Measurements from ENCODE around the gene CFAP61. TPM values are rescaled to one million over a fixed set of nuclear protein-coding genes. Genes with fewer than 3 reads are reported as not detected.

The CFAP61 gene
- total RNA-seq, 1 experiment from 2014 or later: 0.61 TPM

DNA sequence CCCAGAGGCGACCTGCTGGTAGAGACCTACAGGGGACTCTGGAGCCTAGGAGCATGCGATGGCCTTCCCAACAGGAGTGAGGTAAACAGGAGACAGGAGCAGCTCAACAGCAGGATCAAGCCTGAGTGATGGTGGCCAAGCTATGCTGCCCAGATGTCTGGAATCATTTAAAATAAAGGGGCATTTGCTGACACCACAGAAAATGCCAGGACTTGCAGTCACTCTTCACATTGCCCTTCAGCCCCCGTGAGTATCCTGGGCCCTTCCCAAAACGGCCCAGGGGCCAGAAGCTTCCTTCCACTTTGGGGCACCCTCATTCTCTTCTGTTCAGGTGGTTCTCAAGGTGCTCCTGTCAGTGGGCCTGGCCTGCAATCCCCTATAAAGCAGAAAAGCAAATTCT, 338.8 kb downstream of the CFAP61 start:
- H3K36me3 Mint-ChIP-seq: 0 out of 2 replicates have a peak, but pooled peaks cover 8% of the 10 kb centered on the region
- H3K27me3 Mint-ChIP-seq (ENCODE audit: low read depth): no peaks in the 10 kb centered on the region
- peaks cover 8% of the 10 kb centered on the region for H3K4me1 Mint-ChIP-seq
- ChIA-PET CTCF (interaction anchor here (1.4 kb wide), 1 partner anchor 203 kb away, joined by 6 read pairs; no protein-coding TSS in a partner anchor), POLR2A (no interaction called here)
- no peaks in the 10 kb centered on the region for H3K9me3 Mint-ChIP-seq
- TF ChIP-seq, protein P1, sequence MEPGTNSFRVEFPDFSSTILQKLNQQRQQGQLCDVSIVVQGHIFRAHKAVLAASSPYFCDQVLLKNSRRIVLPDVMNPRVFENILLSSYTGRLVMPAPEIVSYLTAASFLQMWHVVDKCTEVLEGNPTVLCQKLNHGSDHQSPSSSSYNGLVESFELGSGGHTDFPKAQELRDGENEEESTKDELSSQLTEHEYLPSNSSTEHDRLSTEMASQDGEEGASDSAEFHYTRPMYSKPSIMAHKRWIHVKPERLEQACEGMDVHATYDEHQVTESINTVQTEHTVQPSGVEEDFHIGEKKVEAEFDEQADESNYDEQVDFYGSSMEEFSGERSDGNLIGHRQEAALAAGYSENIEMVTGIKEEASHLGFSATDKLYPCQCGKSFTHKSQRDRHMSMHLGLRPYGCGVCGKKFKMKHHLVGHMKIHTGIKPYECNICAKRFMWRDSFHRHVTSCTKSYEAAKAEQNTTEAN (CRISPR knock-in tag; IDR thresholded peaks at IDR 0.05): no peak
- TF ChIP-seq, protein P2, sequence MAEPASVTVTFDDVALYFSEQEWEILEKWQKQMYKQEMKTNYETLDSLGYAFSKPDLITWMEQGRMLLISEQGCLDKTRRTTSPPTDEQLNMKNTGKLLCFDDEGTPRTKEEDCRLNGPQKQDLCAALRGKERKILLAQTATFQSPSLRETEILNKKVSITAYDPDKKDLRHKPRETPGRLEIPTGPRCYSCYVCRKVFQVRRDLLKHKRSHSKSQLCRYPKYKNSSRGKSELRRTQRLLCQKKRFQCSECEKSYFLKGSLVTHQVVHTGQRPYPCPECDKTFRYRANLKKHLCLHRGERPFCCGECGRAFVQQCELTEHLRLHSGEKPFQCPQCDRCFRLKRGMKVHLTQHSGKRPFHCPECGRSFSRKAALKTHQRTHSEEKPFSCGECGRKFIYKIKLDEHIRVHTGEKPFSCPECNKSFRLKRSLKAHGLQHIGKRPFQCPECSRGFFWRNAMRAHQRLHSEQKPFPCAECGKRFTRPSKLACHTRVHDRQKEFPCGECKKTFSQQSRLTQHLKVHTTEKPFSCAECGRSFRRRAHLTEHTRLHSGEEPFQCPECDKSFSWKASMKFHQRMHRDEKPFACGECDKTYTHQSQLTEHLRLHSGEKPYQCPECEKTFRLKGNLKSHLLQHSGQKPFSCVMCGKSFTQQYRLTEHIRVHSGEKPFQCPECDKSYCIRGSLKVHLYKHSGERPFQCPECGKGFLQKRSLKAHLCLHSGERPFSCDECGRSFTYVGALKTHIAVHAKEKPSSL (CRISPR knock-in tag; conservative IDR thresholded peaks at IDR 0.05): no peak
- no peak for TF ChIP-seq MXD4 (CRISPR knock-in tag; IDR thresholded peaks at IDR 0.05; ENCODE audit: borderline replicate concordance)
- TF ChIP-seq, protein P3, sequence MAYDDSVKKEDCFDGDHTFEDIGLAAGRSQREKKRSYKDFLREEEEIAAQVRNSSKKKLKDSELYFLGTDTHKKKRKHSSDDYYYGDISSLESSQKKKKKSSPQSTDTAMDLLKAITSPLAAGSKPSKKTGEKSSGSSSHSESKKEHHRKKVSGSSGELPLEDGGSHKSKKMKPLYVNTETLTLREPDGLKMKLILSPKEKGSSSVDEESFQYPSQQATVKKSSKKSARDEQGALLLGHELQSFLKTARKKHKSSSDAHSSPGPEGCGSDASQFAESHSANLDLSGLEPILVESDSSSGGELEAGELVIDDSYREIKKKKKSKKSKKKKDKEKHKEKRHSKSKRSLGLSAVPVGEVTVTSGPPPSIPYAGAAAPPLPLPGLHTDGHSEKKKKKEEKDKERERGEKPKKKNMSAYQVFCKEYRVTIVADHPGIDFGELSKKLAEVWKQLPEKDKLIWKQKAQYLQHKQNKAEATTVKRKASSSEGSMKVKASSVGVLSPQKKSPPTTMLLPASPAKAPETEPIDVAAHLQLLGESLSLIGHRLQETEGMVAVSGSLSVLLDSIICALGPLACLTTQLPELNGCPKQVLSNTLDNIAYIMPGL (CRISPR knock-in tag; IDR thresholded peaks at IDR 0.05): no peak
- no peak for ATAC-seq
- H3K27ac Mint-ChIP-seq: no peak overlapping the region
- no peak overlapping the region for H3K4me3 Mint-ChIP-seq
- no peak for DNase-seq (ENCODE audit: low spot score)

DNA sequence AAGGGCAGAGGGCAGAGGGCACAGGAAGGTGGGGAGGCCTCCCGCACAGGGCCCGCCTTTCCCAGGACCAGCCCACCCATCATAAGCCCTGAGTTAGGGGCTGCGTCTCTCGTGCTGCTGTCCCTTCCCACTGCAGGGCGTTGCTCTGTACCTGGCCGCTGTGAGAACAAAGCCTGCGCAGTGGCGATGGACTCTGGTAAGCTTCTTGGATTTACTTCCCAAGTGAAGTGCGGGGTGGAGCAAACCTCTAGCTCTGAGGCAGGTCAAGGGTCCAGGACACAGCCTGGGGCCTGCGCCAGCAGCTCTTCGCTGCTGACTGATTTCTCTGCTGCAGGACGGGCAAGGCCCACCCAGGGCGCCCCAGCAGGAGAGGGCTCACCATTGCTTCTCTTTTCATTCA, 339.4 kb downstream of the CFAP61 start:
- H3K36me3 Mint-ChIP-seq: 0 out of 2 replicates have a peak, but pooled peaks cover 8% of the 10 kb centered on the region
- TF ChIP-seq USF2 (CRISPR knock-in tag; IDR thresholded peaks at IDR 0.05): no peak
- TF ChIP-seq ZNF671 (CRISPR knock-in tag; IDR thresholded peaks at IDR 0.05): no peak
- TF ChIP-seq USF1 (CRISPR knock-in tag; IDR thresholded peaks at IDR 0.05): no peak
- TF ChIP-seq, protein P4, sequence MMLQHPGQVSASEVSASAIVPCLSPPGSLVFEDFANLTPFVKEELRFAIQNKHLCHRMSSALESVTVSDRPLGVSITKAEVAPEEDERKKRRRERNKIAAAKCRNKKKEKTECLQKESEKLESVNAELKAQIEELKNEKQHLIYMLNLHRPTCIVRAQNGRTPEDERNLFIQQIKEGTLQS (CRISPR knock-in tag; conservative IDR thresholded peaks at IDR 0.05): no peak
- no peak for TF ChIP-seq MYBL2 (CRISPR knock-in tag; IDR thresholded peaks at IDR 0.05)
- TF ChIP-seq ZMAT4 (CRISPR knock-in tag; IDR thresholded peaks at IDR 0.05): no peak
- TF ChIP-seq, protein P5, sequence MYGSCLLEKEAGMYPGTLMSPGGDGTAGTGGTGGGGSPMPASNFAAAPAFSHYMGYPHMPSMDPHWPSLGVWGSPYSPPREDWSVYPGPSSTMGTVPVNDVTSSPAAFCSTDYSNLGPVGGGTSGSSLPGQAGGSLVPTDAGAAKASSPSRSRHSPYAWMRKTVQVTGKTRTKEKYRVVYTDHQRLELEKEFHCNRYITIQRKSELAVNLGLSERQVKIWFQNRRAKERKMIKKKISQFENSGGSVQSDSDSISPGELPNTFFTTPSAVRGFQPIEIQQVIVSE (CRISPR knock-in tag; IDR thresholded peaks at IDR 0.05; ENCODE audit: borderline replicate concordance): no peak
- TF ChIP-seq RORB (CRISPR knock-in tag; IDR thresholded peaks at IDR 0.05): no peak
- TF ChIP-seq FOXK1 (CRISPR knock-in tag; IDR thresholded peaks at IDR 0.05): no peak
- TF ChIP-seq MXD4 (CRISPR knock-in tag; IDR thresholded peaks at IDR 0.05; ENCODE audit: borderline replicate concordance): no peak
- no peak for TF ChIP-seq GABPB1 (CRISPR knock-in tag; IDR thresholded peaks at IDR 0.05)
- no peak for TF ChIP-seq SMAD4 (CRISPR knock-in tag; IDR thresholded peaks at IDR 0.05)
- TF ChIP-seq NR3C1 (CRISPR knock-in tag; conservative IDR thresholded peaks at IDR 0.05; ENCODE audit: low read depth): no peak
- no peak for TF ChIP-seq PRRX2 (CRISPR knock-in tag; IDR thresholded peaks at IDR 0.05)
- no peaks in the 10 kb centered on the region for H3K27me3 Mint-ChIP-seq (ENCODE audit: low read depth)
- no peaks in the 10 kb centered on the region for H3K9me3 Mint-ChIP-seq
- no peak for ATAC-seq
- H3K4me3 Mint-ChIP-seq: no peak overlapping the region
- POLR2A ChIA-PET: no interaction called here
- DNase-seq (ENCODE audit: low spot score): no peak
- CTCF ChIA-PET: interaction anchor here (1.4 kb wide), 1 partner anchor 202 kb away, joined by 6 read pairs; no protein-coding TSS in a partner anchor
- H3K4me1 Mint-ChIP-seq: peaks cover 15% of the 10 kb centered on the region
- no peak overlapping the region for H3K27ac Mint-ChIP-seq
